OCI-LY7 (cell line): Measurements from ENCODE around the gene RPS24.

Experiments used
- EZH2phosphoT487 ChIP-seq: fragments of 200-600 bp; sonication (generic); IDR thresholded peaks from 2 replicates; pipeline ENCODE4 v1.6.1; 2018; ENCODE audit warnings: low read depth, borderline replicate concordance, mild to moderate bottlenecking, mixed run types, antibody characterized with exemption, low read length, moderate library complexity, mixed read lengths
- TF ChIP-seq, protein P1 (sequence below): fragments of 200-600 bp; sonication (generic); conservative IDR thresholded peaks from 2 replicates; pipeline ENCODE4 v1.5.1; 2014; ENCODE audit warnings: mild to moderate bottlenecking, antibody characterized with exemption, low read length, moderate library complexity, mixed read lengths

DNA sequence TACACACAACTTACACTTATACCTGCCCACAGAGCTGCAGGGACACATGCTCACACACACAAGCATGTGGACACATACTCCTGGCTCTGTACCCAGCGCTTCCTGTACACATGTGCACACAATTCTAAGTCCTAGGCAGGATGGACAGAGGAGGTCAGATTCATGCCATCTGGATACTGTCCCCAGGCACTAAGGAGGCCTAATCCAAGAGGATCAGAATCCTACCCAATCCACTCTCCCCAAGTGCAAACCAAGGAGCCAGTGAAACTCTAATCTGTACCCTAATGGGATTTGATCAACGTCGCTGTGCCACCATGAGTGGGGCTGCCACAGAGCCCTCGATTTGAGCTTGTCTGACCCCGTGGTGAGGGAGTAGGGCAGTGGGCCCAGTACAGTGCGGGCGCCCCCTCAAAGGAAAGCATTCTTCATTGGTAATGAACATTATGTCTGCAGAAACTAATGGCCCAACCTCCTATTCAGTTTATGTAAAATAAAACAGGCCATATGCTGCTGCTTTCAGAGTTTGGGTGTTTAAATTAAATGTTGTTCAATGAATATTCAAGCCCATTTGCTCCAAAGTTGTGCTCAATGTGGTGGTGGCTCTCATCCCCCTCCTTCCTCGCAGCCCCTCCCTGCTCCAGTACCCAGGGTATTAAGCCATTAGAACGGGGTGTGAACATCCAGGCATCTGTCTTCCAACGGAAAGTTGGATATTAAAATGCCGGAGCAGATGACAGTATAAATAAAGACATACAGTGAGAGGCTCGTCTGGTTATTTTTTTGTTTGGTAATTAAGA, 26.4 kb downstream of the RPS24 start:
- TF ChIP-seq, protein P1, sequence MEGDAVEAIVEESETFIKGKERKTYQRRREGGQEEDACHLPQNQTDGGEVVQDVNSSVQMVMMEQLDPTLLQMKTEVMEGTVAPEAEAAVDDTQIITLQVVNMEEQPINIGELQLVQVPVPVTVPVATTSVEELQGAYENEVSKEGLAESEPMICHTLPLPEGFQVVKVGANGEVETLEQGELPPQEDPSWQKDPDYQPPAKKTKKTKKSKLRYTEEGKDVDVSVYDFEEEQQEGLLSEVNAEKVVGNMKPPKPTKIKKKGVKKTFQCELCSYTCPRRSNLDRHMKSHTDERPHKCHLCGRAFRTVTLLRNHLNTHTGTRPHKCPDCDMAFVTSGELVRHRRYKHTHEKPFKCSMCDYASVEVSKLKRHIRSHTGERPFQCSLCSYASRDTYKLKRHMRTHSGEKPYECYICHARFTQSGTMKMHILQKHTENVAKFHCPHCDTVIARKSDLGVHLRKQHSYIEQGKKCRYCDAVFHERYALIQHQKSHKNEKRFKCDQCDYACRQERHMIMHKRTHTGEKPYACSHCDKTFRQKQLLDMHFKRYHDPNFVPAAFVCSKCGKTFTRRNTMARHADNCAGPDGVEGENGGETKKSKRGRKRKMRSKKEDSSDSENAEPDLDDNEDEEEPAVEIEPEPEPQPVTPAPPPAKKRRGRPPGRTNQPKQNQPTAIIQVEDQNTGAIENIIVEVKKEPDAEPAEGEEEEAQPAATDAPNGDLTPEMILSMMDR: no peak
- no peak for TF ChIP-seq EZH2phosphoT487
